AG09319 (cell line): Measurements from ENCODE around the gene CDKN1C.

Experiments
- DNase-seq: peaks from one replicate; pipeline ENCODE4 v3.0.0-alpha.2; 2010; ENCODE audit warnings: low read depth; ENCODE audit errors: extremely low read depth
- CTCF ChIP-seq: IDR thresholded peaks from 2 replicates; pipeline ENCODE4 v1.5.1; 2011; ENCODE audit warnings: low read depth, mild to moderate bottlenecking, inconsistent platforms, low read length, moderate library complexity

The CDKN1C gene

GRCh38 chr11:2902784-2903671 lies 17.5 kb upstream of the CDKN1C start:
- DNase-seq = no peak
- no peak for TF ChIP-seq CTCF

- TF ChIP-seq CTCF = no peak
- peak; percentile 69 for DNase-seq
Observed at GRCh38 chr11:2901854-2902783, 16.5 kb upstream of the CDKN1C start.

GRCh38 chr11:2901196-2901796 lies 15.7 kb upstream of the CDKN1C start:
- no peak for DNase-seq
- TF ChIP-seq CTCF = no peak

- no peak for TF ChIP-seq CTCF
- no peak for DNase-seq
Observed at GRCh38 chr11:2899080-2899783, 13.7 kb upstream of the CDKN1C start.

GRCh38 chr11:2898366-2899079 lies 12.9 kb upstream of the CDKN1C start:
- peak; percentile 44 for DNase-seq
- TF ChIP-seq CTCF = no peak

- no peak for DNase-seq
- no peak for TF ChIP-seq CTCF
Observed at GRCh38 chr11:2897048-2897447, 11.5 kb upstream of the CDKN1C start.
